ENCODE data around the gene TBCCD1. TPM values are rescaled to one million over a fixed set of nuclear protein-coding genes. Genes with fewer than 3 reads are reported as not detected.

Gene TBCCD1
- total RNA-seq, 4 donors from 2014 or later: 9.9 to 13.2 (median 11.5) TPM

DNA sequence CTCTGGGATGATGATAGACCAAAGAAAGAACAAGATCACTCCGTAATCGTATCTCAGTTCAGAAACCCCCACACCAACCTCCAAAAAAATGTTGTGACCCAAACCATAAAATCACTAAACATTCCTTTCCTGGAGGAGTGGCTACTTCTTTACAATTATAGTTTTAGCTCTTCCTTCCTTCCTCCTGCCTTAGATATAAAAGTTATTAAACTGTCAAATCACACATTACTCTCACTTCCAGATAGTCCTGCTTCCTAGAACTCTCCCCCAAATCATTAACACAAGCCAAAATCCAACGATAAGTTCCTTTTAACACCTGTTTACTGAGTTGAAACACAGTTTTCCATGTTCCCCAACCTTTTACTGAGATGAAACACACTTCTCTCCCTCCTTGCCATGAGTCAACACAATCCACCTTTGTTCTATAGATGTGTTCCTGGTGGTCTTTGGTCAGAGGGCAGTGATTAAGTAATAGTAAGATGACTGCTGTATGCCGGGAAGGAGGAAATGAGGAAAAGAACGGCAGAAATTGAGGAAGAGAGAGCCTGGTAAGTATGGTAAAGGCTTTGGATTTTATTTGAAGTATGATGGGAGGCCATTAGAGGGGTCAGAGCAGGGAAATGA, 14.6 kb downstream of the TBCCD1 start:
- Histone ChIP-seq H3K27ac (replicated peaks in 1 of 4) (no peak overlapping the region), H3K4me1 (no peaks in the 10 kb centered on the region), H3K4me3 (no peak overlapping the region), H3K36me3 (peaks cover 52 to 98% (median 83%) of the 10 kb centered on the region in 4 donors), H3K9me3 (no peaks in the 10 kb centered on the region), H3K27me3 (no peaks in the 10 kb centered on the region)
- TF ChIP-seq, protein P1, sequence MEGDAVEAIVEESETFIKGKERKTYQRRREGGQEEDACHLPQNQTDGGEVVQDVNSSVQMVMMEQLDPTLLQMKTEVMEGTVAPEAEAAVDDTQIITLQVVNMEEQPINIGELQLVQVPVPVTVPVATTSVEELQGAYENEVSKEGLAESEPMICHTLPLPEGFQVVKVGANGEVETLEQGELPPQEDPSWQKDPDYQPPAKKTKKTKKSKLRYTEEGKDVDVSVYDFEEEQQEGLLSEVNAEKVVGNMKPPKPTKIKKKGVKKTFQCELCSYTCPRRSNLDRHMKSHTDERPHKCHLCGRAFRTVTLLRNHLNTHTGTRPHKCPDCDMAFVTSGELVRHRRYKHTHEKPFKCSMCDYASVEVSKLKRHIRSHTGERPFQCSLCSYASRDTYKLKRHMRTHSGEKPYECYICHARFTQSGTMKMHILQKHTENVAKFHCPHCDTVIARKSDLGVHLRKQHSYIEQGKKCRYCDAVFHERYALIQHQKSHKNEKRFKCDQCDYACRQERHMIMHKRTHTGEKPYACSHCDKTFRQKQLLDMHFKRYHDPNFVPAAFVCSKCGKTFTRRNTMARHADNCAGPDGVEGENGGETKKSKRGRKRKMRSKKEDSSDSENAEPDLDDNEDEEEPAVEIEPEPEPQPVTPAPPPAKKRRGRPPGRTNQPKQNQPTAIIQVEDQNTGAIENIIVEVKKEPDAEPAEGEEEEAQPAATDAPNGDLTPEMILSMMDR (IDR thresholded peaks at IDR 0.05): no peak
- TF ChIP-seq POLR2AphosphoS5 (IDR thresholded peaks at IDR 0.05) (no peak), POLR2A (IDR thresholded peaks at IDR 0.05; ENCODE audit: low read depth) (no peak), EP300 (IDR thresholded peaks at IDR 0.05) (no peak)
- no peak for DNase-seq (ENCODE audit: extremely low spot score)
- WGBS: 83% methylated on average over 5 of the region's 5 CpGs
- intact Hi-C loops (cut with DNase I): no loop called here

DNA sequence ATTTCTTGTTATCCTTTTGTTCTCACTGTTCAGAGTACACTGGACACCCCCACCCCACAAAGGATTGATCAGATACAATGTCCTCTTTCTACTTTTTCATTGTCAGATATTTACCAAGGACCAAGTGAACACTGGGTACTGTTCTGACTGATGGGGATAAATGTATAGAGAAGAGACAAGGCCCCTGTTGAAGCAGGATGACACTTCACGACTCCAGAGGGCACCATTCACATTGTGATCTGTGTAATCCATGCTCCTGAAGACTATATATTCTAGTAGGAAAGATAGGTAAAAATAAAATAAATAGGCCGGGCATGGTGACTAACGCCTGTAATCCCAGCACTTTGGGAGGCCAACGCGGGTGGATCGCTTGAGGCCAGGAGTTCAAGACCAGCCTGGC, 15.8 kb downstream of the TBCCD1 start:
- DNase-seq (ENCODE audit: extremely low spot score): no peak
- 86% methylated on average over 6 of the region's 6 CpGs for WGBS
- no peak for TF ChIP-seq POLR2A (IDR thresholded peaks at IDR 0.05; ENCODE audit: low read depth)
- no peak for TF ChIP-seq EP300 (IDR thresholded peaks at IDR 0.05)
- TF ChIP-seq, protein P1 (IDR thresholded peaks at IDR 0.05): no peak
- no peak for TF ChIP-seq POLR2AphosphoS5 (IDR thresholded peaks at IDR 0.05)
- no peaks in the 10 kb centered on the region for H3K4me1 ChIP-seq
- intact Hi-C loops (cut with DNase I): no loop called here
- H3K4me3 ChIP-seq: no peak overlapping the region
- no peaks in the 10 kb centered on the region for H3K27me3 ChIP-seq
- H3K9me3 ChIP-seq: no peaks in the 10 kb centered on the region
- H3K27ac ChIP-seq (replicated peaks in 1 of 4): no peak overlapping the region
- H3K36me3 ChIP-seq: peaks cover 52 to 98% (median 77%) of the 10 kb centered on the region in 4 donors

DNA sequence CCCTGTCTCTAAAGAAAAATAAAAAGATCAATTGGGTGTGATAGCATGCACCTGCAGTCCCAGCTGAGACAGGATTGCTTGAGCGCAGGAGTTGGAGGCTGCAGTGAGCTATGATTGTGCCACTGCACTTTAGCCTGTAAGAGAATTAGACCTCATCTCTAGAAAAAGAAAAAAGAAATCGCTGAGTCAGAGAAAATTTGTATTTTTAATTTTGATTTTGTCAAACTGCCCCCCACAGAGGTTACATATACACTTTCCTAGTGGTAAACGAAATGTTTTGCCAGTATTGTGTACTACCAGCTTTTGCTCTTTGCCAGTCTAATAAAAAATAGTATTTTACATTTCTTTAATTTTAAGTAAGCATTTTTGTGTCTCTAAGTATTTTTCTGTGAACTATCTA, 17.6 kb downstream of the TBCCD1 start:
- WGBS: 97% methylated on average over 3 of the region's 3 CpGs
- intact Hi-C loops (cut with DNase I): no loop called here
- H3K36me3 ChIP-seq: peaks cover 41 to 88% (median 65%) of the 10 kb centered on the region in 4 donors

DNA sequence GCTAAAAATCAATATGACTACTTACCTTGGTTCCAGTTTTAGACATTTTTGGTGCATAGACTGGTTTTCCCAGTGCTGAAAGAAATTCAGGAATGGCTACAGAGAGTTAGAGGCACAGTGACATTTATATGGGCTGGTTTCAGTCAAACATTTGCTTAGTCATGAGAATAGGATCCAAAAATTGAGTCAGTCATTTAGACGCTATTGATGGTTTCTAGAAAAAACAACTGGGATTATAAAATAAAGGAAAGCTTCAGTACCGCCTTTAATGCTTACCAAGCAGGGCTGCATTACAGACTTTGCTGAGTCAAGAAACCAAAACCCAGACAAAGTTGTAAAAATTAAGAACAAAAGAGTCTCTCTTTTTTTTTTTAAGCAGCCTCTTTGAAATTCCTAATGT, 22.9 kb downstream of the TBCCD1 start, which contains the start of gene CRYGS:
CRYGS (minus strand) TSS at position 100 of the 400 bp plus-strand sequence; CDS start at position 46, 54 bp downstream.
- Histone ChIP-seq H3K27me3 (no peaks in the 10 kb centered on the region), H3K36me3 (peaks cover 5 to 50% (median 27%) of the 10 kb centered on the region in 4 donors), H3K4me1 (peaks cover 0 to 13% (median 9%) of the 10 kb centered on the region in 4 donors), H3K4me3 (no peak within 1 kb of the TSS), H3K9me3 (no peaks in the 10 kb centered on the region), H3K27ac (replicated peaks in 1 of 4) (no peak within 1 kb of the TSS)
- 78% methylated on average over 2 of the region's 2 CpGs for WGBS
- intact Hi-C loops (cut with DNase I): loop anchor here (5.0 kb wide), 1 partner anchor 287 kb away; no protein-coding TSS in a partner anchor
- TF ChIP-seq POLR2A (IDR thresholded peaks at IDR 0.05; ENCODE audit: low read depth): no peak
- no peak for TF ChIP-seq EP300 (IDR thresholded peaks at IDR 0.05)
- TF ChIP-seq POLR2AphosphoS5 (IDR thresholded peaks at IDR 0.05): no peak
- TF ChIP-seq, protein P1 (IDR thresholded peaks at IDR 0.05): no peak
- DNase-seq (ENCODE audit: extremely low spot score): no peak

More for the DNA sequence above, 17.6 kb downstream of the TBCCD1 start:
- Histone ChIP-seq H3K27ac (replicated peaks in 1 of 4) (no peak overlapping the region), H3K27me3 (no peaks in the 10 kb centered on the region), H3K4me1 (no peaks in the 10 kb centered on the region), H3K9me3 (no peaks in the 10 kb centered on the region), H3K4me3 (no peak overlapping the region)
- TF ChIP-seq POLR2AphosphoS5 (IDR thresholded peaks at IDR 0.05): no peak
- TF ChIP-seq, protein P1 (IDR thresholded peaks at IDR 0.05): no peak
- TF ChIP-seq EP300 (IDR thresholded peaks at IDR 0.05): no peak
- TF ChIP-seq POLR2A (IDR thresholded peaks at IDR 0.05; ENCODE audit: low read depth): no peak
- DNase-seq (ENCODE audit: extremely low spot score): no peak

All from esophagus muscularis mucosa (tissue), 4 donors.